GM19351 (cell line): Measurements from ENCODE around the gene ZNF710.
"Not testable (repeated sequence)": the region's sequence is repeated elsewhere in the genome, so short reads cannot be mapped to it uniquely, and the experiment has no call there.

ENCODE experiments used
- ATAC-seq: cut with Tn5 transposase; IDR thresholded peaks from one replicate; pipeline ENCODE4 v1.9.1; 2021; ENCODE audit warnings: mild to moderate bottlenecking, moderate library complexity; ENCODE audit not compliant: unreplicated experiment

Gene ZNF710

GRCh38 chr15:90101130-90101968, 100.2 kb downstream of the ZNF710 start:
- ATAC-seq = no peak

DNA sequence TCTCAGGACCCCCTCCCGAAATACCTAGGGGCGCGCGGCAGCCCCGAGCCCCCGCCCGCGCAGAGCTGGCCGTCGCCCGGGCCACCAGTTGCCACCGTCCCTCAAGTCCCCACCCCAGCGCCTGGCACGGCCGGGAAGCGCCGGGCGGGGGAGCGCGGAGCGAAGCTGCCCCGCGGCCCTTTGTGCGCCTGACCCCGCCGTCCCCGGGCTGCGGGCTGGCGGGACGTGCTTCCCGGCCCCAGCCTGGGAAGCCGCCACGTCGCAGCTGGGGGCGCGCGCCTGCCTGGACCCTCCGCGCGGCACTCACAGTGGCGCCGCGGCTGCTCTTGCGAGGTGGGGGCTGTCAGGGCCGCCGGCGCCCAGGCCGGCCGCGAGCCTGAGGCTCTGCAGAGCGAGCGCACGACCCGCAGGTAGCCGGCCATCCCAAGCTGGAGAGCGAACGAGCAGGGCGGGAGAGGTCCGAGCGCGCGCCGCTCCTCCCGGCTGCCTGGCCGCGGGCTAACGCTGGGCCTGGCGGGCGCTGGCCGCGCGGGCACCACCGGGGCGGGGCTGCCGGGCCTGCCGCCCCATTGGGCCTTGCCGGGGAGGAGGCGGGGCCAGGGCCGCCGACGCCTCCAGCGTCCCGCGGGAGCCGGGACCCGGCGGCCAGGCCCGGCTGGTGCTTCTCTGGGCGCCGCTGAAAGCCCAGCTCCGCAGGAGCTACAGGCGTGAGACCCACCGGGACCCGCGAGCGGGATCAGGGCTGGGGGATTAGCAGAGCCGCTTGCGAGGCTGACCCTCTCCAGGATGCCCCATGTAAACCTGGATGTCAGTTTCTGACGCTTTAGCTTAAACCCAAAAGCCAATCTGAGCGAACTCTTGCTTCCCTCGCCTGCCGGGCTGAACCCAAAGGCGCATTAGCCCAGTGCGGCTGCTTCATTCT, 101.1 kb downstream of the ZNF710 start, which contains the start of gene IDH2:
TSS of gene IDH2 (minus strand) at position 500 of the 922 bp plus-strand sequence. CDS start at position 422, 78 bp downstream.
- peak; percentile 63 for ATAC-seq

- ATAC-seq = no peak
Measured at GRCh38 chr15:90103701-90104329, 102.7 kb downstream of the ZNF710 start.

DNA sequence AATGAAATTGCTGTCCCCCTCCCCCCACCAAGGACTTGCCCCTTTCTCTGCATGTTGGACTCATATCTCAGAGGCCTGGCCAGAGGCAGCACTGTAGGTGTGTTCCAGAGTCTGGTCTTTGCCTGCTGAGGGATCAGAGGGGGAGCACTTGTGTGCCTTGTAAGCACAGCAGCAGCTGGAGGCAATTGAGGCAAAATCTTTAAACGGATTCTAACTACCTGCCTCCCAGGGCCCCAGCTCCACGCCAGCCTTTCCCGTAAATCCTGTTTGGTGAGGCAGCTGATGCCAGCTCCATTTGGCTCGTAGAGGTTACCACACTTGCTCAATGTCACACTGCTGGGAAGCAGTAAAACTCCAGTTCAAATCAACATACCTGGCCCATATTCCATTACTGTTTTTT, 103.4 kb downstream of the ZNF710 start:
- ATAC-seq = no peak

DNA sequence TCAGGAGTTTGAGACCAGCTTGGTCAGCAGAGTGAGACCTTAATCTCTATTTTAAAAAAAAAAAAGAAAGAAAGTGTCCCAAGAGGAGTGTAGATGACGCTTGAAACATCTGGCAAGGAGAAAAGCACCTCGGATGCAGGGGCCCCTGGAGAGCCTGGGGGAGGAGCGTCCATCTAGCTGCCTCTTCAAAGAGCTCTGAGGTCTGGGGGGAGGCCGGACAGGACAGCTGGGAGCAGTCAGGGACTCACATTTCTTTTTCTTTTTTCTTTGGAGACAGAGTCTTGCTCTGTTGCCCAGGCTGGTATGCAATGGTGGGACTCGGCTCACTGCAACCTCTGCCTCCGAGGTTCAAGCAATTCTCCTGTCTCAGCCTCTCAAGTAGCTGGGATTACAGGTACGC, 104.4 kb downstream of the ZNF710 start:
- ATAC-seq = no peak

DNA sequence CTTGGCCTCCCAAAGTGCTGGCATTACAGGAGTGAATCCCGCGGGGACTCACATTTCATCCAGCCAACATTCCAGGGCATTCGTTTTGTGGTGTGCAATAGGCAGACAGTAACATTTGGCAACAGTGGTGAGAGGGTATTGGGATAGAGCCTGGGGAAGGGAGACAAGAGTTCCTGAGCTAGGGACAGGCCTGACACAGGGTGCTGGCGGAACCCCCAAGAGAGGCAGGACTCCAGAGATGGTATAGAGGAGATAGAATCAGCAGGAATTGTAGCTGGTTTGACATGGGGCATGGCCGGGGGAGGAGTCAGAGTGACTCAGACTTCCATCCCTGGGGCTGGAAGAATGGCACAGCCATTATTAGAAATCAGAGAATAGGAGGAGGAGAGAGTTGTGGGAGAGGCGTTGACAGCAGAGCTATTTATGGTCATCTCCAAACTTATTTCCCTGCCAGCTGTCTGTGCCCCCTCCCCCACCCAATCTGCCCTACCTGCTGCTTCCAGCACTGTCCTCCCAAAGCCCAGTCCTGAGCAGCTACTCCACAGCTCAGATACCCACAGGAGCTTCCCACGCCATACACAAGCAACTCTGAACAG, 105.5 kb downstream of the ZNF710 start:
- ATAC-seq = no peak

- ATAC-seq = not testable (repeated sequence)
Measured at GRCh38 chr15:90108038-90108437, 106.9 kb downstream of the ZNF710 start.

GRCh38 chr15:90109163-90109751, 108.1 kb downstream of the ZNF710 start:
- ATAC-seq = not testable (repeated sequence)

DNA sequence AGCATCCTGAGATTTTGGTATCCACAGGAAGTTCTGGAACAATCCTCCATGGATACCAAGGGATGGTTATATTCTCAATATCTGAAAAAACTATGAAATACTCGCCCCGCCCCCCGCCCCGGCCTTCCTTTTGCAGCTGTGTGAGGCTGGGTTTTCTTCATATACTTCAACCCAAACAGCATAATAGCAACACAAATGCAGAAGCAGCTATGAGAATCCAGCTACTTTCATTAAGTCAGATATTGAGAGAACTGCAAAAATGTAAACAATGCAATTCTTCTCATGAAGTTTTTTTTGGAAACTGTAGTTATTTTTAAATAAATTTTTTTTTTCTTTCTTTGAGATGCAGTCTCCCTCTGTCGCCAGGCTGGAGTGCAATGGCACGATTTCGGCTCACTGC, 112.0 kb downstream of the ZNF710 start:
- no peak for ATAC-seq

GRCh38 chr15:90114451-90114901, 113.4 kb downstream of the ZNF710 start:
- no peak for ATAC-seq

DNA sequence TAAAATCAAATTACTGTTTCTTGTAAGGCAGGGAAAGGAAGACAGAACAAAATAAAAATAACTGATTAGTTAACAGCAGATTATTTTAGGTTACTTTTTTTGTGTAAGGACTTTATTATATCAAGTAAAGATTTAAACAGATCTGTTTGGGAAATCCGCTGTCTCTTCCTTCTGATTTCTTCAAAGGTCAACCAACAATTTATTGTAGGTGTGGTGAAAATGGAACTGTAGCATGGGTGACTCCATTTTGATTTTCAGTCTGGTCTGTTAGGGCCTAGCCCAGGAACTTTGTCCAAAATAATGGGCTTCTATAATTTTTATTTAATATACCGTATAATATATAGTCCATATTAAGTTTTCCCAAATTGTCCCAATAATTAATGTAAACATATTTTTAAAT, 114.7 kb downstream of the ZNF710 start:
- ATAC-seq = no peak

DNA sequence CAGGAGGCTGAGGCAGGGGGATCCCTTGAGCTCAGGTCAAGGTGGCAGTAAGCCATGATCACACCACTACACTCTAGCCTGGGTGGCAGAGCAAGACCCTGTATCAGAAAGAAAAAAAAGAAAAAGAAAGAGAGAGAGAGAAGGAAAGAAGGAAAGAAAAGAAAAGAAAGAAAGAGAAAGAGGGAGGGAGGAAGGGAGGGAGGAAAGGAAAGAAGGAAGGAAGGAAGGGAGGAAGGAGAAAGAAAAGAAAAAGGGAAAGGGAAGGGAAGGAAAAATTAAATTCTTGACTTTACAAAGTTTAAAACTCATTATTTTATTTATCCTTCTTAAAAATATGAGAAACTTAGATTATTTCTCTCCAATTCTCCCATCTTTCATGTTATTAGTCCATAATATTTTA, 118.2 kb downstream of the ZNF710 start:
- ATAC-seq = no peak

GRCh38 chr15:90121086-90121485, 120.0 kb downstream of the ZNF710 start:
- ATAC-seq = no peak

- ATAC-seq = no peak
Measured at GRCh38 chr15:90124507-90124906, 123.4 kb downstream of the ZNF710 start.

DNA sequence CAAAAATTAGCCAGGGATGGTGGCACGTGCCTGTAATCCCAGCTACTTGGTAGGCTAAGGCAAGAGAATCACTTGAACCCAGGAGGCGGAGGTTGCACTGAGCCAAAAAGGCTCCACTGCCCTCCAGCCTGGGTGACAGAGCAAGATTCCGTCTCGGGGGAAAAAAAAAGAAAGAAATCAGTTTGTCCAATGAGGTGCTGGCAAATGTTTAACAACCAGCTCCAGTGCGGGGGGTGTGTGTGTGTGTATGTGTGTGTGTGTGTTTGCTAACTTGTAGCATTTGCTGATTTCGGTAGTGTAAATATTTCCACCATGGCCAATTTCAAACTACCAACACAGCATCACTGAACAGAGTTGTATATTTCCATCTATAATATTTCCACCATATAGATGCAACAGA, 124.9 kb downstream of the ZNF710 start:
- no peak for ATAC-seq

- ATAC-seq = no peak
Measured at GRCh38 chr15:90126596-90127435, 125.7 kb downstream of the ZNF710 start.

GRCh38 chr15:90130291-90130690, 129.2 kb downstream of the ZNF710 start:
- no peak for ATAC-seq
